GM12891 (cell line): ENCODE data around the gene KRT13.
"Not testable (repeated sequence)": the region's sequence is repeated elsewhere in the genome, so short reads cannot be mapped to it uniquely, and the experiment has no call there.

ENCODE experiments used
- DNase-seq: peaks from one replicate; pipeline ENCODE4 v3.0.0; 2011; ENCODE audit warnings: low spot score; ENCODE audit not compliant: insufficient read length
- FAIRE-seq: peaks from 2 replicates; lab custom pipeline; 2011; peaks lifted over from hg19 to GRCh38; lab: Jason Lieb, UNC
- PAX5 ChIP-seq: IDR thresholded peaks from 2 replicates; pipeline ENCODE4 v1.6.1; 2011; ENCODE audit warnings: low read length, moderate library complexity, mild to moderate bottlenecking; ENCODE audit not compliant: insufficient read depth, severe bottlenecking
- POLR2A ChIP-seq: IDR thresholded peaks from 2 replicates; pipeline ENCODE4 v1.6.1; 2011; ENCODE audit warnings: low read depth, low read length, control low read depth
- POLR2AphosphoS5 ChIP-seq: IDR thresholded peaks from 2 replicates; pipeline ENCODE4 v1.6.1; 2011; ENCODE audit warnings: low read depth, low read length, control low read depth
- POU2F2 ChIP-seq: IDR thresholded peaks from 2 replicates; pipeline ENCODE4 v1.6.1; 2011; ENCODE audit warnings: low read depth, mild to moderate bottlenecking, control low read depth, low read length, moderate library complexity
- SPI1 ChIP-seq: IDR thresholded peaks from 2 replicates; pipeline ENCODE4 v1.6.1; 2011; ENCODE audit warnings: low read depth, low read length, control low read depth
- TAF1 ChIP-seq: IDR thresholded peaks from 2 replicates; pipeline ENCODE4 v1.6.1; 2011; ENCODE audit warnings: low read depth, low read length, control low read depth

KRT13 gene

DNA sequence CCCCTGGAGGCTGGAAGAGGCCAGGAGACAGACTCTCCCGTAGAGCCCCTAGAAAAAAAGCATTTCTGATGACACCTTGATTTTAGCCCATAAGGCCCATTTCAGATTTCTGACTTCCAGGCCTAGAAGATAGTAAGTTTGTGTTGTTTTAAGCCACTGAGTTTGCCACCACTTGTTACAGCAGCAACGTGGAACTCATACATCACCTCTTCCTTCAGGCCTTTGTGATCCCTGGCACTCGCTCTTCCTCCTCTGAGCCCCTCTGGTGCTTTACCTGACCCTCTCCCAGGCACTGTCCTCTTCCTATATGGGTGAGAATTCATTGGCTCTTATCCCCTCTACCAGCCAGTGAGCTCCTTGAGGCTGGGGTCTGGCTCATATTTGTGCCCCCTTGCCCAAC lies 41.4 kb upstream of the KRT13 start:
- FAIRE-seq (no peak), DNase-seq (no peak)
- TF ChIP-seq PAX5 (no peak), TAF1 (no peak)

DNA sequence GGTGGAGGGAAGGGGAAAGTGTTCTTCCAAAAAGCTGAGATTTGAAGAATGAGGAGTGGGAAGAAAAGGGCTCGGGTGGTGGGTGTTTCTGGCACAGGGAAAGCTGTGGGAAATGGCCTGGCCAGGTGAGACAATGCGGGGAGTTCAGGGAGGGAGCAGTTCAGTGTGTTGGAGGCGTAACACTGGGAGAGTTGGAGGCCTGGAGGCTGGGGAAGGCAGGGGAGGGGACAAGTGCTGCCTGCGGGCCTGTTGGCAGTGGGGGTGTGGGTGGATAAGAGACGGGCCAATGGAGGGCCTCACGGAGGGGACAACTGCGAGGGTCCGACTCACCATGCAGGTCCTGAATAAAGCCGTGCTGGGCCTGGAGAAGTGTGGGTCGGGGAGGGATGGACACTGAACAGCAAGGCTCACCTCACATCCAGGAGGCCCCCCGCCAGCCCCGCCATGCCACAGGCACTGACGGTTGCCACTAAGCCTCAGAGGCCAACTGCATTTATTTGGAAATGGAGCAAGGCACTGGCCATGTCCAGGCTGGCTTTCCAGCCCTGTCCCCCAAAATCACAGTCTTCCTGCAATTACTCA lies 40.5 kb upstream of the KRT13 start:
- DNase-seq (no peak), FAIRE-seq (no peak)
- TF ChIP-seq TAF1 = no peak

DNA sequence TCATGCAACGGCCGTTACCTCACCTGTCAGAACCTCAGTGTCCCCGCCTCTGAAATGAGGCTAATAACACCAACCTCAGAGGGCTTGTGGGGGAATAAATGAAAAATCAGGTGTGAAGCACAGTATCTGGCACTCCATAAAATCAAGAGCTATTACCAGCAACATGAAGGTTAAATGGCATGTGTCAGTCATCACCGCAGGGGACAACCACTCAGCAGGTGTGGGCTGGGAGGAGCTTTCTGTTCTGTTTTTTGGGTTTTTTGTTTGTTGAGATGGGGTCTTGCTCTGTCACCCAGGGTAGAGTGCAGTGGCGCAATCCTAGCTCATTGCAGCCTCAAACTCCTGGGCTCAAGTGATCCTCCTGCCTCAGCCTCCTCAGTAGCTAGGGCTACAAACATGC lies 39.5 kb upstream of the KRT13 start:
- no peak for DNase-seq
- no peak for FAIRE-seq
- TF ChIP-seq TAF1 (no peak), POLR2AphosphoS5 (no peak), POU2F2 (no peak), POLR2A (no peak), PAX5 (no peak)

DNA sequence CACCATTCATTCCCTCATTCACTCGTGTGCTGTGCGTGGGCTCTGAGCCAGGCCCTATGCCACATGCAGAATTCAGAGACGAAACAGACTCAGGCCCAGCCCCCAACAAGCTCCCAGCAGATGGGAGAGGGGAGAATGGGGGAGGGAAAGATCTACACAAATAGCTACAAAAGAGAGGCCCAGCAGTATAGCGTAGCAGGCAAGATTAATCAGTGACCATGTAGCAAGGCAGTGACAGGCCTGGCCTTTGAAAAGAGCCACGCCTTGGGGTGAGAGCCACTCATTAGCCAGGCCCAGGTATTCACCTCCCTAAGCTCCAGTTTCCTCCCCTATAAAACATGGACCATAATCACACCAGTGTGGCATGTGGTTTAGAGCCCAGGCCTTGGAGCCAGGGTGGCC lies 39.1 kb upstream of the KRT13 start:
- DNase-seq (no peak), FAIRE-seq (no peak)
- TF ChIP-seq POLR2AphosphoS5 (no peak), PAX5 (no peak), POLR2A (no peak), TAF1 (no peak), POU2F2 (no peak), SPI1 (no peak)

DNA sequence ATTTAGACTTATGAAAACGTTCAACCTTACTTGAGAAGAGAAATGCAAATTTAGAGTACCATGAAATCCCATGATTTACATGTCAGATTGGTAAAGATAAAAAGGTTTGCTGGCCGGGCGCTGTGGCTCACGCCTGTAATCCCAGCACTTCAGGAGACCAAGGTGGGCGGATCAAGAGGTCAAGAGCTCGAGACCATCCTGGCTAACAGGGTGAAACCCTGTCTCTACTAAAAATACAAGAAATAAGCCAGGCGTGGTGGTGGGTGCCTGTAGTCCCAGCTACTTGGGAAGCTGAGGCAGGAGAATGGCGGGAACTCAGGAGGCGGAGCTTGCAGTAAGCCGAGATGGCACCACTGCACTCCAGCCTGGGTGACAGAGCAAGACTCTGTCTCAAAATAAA lies 37.4 kb upstream of the KRT13 start:
- not testable (repeated sequence) for FAIRE-seq, DNase-seq

DNA sequence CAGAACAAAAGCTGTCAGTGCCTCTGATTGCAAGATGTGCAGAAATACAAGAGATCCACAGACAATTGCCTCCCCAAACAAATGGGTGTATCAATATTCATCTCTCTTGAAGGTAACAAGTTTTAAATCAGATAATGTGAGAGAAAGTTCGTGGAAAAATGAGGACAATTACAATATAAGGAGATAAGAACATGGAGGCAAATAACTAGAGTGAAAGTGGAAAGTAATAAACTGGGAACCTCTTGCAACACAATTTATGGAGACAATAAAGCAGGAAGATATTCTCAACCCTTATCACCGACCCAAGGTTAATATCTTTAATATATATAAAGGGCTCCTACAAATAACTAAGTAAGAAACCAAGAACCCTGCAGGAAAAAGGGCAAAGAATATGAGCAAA lies 36.9 kb upstream of the KRT13 start:
- FAIRE-seq (no peak), DNase-seq (no peak)
- no peak for TF ChIP-seq POLR2AphosphoS5
- no peak for TF ChIP-seq POU2F2
- TF ChIP-seq SPI1 = no peak
- no peak for TF ChIP-seq TAF1
- TF ChIP-seq PAX5 = no peak
- no peak for TF ChIP-seq POLR2A

DNA sequence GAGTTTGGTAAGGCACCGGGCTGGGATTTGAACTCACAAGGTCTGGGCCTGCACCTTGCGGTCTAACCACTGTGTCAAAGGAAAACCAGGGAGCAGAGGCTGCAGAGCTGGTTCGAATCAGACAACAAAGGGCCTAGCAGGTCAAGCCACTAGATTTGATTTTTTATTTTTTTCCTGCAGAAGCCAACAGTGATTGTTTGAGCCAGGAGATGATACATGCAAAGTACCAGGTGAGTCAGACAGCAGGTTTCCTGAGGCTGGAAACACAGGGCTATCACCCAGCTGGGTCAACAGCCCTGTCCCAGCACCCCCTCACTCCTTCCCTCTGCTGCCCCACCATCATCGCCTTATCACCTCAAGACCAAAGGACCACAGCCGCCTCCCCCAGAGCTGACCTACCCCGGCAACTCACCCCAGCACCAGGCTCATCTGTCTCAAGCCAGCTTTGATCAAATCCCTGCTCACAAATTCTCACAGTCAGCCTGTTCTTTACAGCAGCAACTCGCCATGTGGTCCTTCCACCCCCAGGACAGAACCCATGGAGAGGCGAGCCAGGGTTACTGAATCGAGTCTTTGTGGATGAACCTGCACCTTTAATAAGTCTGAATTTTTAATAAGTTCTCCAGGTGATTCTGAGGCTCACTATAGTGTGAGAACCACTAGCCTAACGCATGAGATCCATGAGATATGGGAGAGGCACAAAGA lies 35.7 kb upstream of the KRT13 start:
- FAIRE-seq = no peak
- no peak for DNase-seq
- TF ChIP-seq SPI1 (no peak), PAX5 (no peak), POU2F2 (no peak), POLR2A (no peak)

DNA sequence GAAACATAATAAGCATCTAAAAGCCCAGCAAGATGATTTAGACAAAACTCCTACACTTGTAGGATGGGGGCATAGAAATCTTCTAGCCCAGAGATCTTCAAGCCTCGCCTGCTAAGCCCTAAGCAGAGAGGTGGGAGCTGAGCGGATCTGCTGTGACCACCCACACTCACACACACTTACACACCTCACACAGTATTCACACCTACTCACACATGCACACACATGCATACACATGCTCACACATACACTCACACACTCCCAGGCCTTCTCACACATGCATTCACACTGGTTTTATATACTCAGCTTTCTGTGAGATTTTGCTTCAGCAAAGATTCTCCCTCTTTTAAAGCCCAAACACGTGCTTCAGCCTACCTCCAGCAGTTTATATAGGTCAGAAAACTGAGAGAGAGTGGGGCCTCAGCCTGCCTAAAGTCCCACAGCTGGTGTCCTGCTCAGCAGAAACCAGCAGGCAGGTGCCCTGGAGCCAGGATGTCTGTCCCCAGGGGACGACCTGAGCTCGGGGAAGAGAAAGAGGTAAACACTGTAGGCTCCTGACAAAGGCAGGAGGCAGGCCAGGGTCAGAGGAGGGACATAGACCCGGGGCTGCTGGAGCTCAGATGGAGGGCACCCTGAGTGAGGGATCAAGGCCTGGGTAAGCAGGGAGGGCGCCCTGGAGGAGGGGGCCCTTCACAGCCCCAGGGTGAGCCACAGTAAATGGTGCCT lies 34.7 kb upstream of the KRT13 start:
- TF ChIP-seq PAX5 (no peak), POLR2A (no peak), POLR2AphosphoS5 (no peak), TAF1 (no peak), SPI1 (no peak)
- FAIRE-seq (no peak), DNase-seq (no peak)

DNA sequence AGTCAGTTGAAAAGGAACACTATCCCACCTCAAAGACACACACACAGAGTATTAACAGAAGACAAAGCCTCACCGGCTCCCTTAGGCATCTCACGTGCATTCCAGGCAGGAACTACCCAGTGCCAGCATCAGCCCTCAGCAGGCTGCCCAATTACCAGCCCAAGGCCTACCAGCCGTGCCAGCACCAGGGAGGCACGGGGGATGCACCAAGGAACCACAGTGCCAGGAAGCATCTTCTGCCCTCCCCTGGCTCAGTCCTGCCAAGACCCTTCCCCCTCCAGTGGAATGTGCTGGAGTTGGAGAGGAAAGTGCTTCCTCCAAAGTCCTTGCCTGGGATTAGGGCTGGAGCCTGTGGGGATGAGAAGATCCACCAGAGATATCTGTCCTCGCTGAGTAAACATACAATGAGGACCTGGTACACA lies 33.7 kb upstream of the KRT13 start:
- no peak for DNase-seq
- FAIRE-seq = no peak
- TF ChIP-seq TAF1 (no peak), POU2F2 (no peak), POLR2A (no peak), SPI1 (no peak), POLR2AphosphoS5 (no peak), PAX5 (no peak)

DNA sequence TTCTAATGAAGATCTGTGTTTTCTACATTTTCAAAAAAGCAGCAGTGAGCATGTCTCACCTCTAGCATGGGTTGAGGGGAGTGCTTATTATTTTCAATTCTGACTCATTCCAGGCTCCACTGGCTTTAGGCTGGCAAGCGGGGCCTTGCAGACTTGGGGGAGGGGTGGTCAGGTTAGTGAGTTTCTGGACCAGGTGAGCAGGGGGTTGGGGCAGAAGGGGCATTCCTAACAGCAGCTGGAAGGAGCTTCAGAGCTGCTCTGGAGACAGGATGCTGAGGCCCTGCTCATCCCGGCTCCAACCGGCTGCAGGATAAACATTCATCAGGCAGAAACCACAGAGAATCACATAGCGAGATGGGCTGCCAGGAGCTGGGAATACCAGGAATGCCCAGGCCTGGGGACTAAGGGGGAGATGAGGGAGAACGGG lies 33.2 kb upstream of the KRT13 start:
- TF ChIP-seq POLR2A (no peak), SPI1 (no peak), POLR2AphosphoS5 (no peak)
- no peak for DNase-seq
- FAIRE-seq = no peak

DNA sequence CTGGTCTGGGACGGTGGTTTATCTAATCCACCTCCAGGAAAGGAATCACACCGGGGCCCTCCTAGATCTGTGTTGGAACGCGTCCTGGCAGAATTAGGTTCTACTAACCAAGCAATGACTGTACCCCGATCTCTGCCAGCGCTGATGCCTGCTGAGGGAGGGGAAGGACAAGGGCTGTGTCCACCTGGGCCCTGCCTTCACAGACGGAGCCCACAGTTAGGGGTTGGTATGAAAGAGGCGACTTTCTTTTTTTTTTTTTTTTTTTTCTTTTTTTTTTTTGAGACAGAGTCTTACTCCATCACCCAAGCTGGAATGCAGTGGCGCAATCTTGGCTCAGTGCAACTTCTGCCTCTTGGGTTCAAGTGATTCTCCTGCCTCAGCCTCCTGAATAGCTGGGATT lies 32.6 kb upstream of the KRT13 start:
- DNase-seq (no peak), FAIRE-seq (no peak)
- TF ChIP-seq SPI1 = no peak
- no peak for TF ChIP-seq POLR2AphosphoS5
- TF ChIP-seq POLR2A = no peak
- no peak for TF ChIP-seq PAX5
- no peak for TF ChIP-seq TAF1
- no peak for TF ChIP-seq POU2F2
